Panc1 (cell line): Measurements from ENCODE around the gene PEAR1. TPM values are rescaled to one million over a fixed set of nuclear protein-coding genes. Genes with fewer than 3 reads are reported as not detected.

ENCODE experiments used
- ATAC-seq: fragments of 200-7000 bp; cut with Tn5 transposase; 2 replicates; pipeline ENCODE4 v1.9.1; 2020; ENCODE audit warnings: mild to moderate bottlenecking, moderate library complexity
- BruUV-seq: library from RNA; stranded (reverse); fragments of 400-500 nt; replicated peaks from 2 replicates; lab custom pipeline; 2021; lab: Mats Ljungman, UMichigan
- CTCF ChIA-PET: fragments of 300-600 bp; sonication (Branson Sonifier 250); formaldehyde crosslinking; loops from one replicate; lab custom pipeline; 2022; ENCODE audit warnings: antibody characterized with exemption; lab: Charles Lee
- POLR2A ChIA-PET: fragments of 300-600 bp; sonication (Branson Sonifier 250); formaldehyde crosslinking; loops from one replicate; lab custom pipeline; 2022; ENCODE audit warnings: antibody characterized with exemption; lab: Charles Lee
- DNase-seq: peaks from one replicate; pipeline ENCODE4 v3.0.0-alpha.2; 2010; ENCODE audit warnings: low read depth, low spot score
- H3K27ac ChIP-seq: 2 replicates; pipeline ENCODE4 v1.5.1; 2011; ENCODE audit warnings: mild to moderate bottlenecking, low read length, inconsistent platforms
- H3K27me3 ChIP-seq: fragments of 200-500 bp; sonication (Bioruptor generic); 2 replicates; pipeline ENCODE4 v1.6.0; 2014; ENCODE audit warnings: low read length, inconsistent platforms; ENCODE audit not compliant: control insufficient read depth, insufficient read depth
- H3K36me3 ChIP-seq: fragments of 200-500 bp; sonication (Bioruptor generic); 2 replicates; pipeline ENCODE4 v1.5.1; 2014; ENCODE audit warnings: inconsistent platforms, mild to moderate bottlenecking, low read length, moderate library complexity; ENCODE audit not compliant: control insufficient read depth, insufficient read depth
- H3K4me1 ChIP-seq: 2 replicates; pipeline ENCODE4 v1.5.1; 2011; ENCODE audit warnings: inconsistent platforms, mild to moderate bottlenecking, low read length, moderate library complexity; ENCODE audit not compliant: control insufficient read depth, insufficient read depth
- H3K4me3 ChIP-seq, 2 experiments: 2 replicates each; pipeline ENCODE4 v1.5.1; 2011 to 2012; ENCODE audit warnings: low read depth in 2 of 2, low read length in 2 of 2, mild to moderate bottlenecking in 2 of 2, inconsistent platforms in 1 of 2, moderate library complexity in 1 of 2
- H3K9me3 ChIP-seq: fragments of 200-500 bp; sonication (Bioruptor generic); 2 replicates; pipeline ENCODE4 v1.5.1; 2014; ENCODE audit warnings: low read depth, mild to moderate bottlenecking, inconsistent platforms, low read length, moderate library complexity; ENCODE audit not compliant: control insufficient read depth, insufficient read depth
- POLR2AphosphoS5 ChIP-seq: IDR thresholded peaks from 2 replicates; pipeline ENCODE4 v1.6.1; 2012; ENCODE audit warnings: mild to moderate bottlenecking, low read depth, low read length, moderate library complexity
- SIN3A ChIP-seq: IDR thresholded peaks from 2 replicates; pipeline ENCODE4 v1.6.1; 2012; ENCODE audit warnings: low read depth, mild to moderate bottlenecking, low read length, moderate library complexity, borderline replicate concordance; ENCODE audit not compliant: insufficient read depth
- TCF7L2 ChIP-seq: IDR thresholded peaks from 2 replicates; pipeline ENCODE4 v1.6.1; 2011; ENCODE audit warnings: mild to moderate bottlenecking, low read depth, low read length, inconsistent platforms
- in situ Hi-C: cut with HindIII; loops from 2 replicates; pipeline ENCODE4 v1.10.0; 2016; ENCODE audit warnings: low sequenced_read_pairs, low pct_unique_long_range_greater_than_20kb
- intact Hi-C: fragments of 100-400 bp; cut with micrococcal nuclease; formaldehyde crosslinking; loops from one replicate; pipeline ENCODE4 v1.10.0; 2022; ENCODE audit not compliant: unreplicated experiment
- microRNA-seq: library from miRNA; unstranded; fragments of <30 nt; microRNA quantifications from one replicate; pipeline ENCODE4 v1.1.0, GENCODE V29; 2020; ENCODE audit not compliant: unreplicated experiment
- total RNA-seq: library from RNA; stranded (reverse); gene quantifications from one replicate; pipeline ENCODE4 v1.2.1, GENCODE V29; 2021; ENCODE audit not compliant: unreplicated experiment
- TF ChIP-seq, protein P1 (sequence below): fragments of 450-650 bp; IDR thresholded peaks from 2 replicates; pipeline ENCODE4 v1.5.1; 2017; ENCODE audit warnings: mild to moderate bottlenecking
- TF ChIP-seq, protein P2 (sequence below), 2 experiments: IDR thresholded peaks; 2 replicates each; pipeline ENCODE4 v1.6.1; 2011 to 2012; ENCODE audit warnings: low read depth in 2 of 2, control low read depth in 1 of 2, low read length in 1 of 2, mild to moderate bottlenecking in 1 of 2, moderate library complexity in 1 of 2; ENCODE audit not compliant: insufficient read depth in 1 of 2

The PEAR1 gene
- total RNA-seq, 1 experiment from 2014 or later, result 16.1 TPM

DNA sequence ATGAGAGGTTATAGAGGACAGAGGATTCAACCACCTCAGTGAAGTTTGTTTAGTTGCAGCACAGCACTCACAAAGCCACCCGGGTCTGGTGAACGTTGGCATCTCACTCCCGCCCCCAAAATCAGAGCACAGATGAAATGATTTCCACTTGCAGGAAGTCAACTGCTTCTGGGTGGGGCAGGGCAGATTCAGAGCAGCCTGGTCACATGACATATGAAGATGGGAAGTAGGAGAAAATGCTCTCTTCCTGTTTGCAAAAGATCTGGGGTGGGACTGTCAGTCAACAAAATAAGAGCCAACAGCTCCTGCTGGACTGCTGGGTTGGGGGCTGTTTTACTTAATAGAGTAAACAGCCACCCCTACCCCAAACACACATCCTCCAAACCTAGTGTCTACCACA is 70.1 kb downstream of the PEAR1 start:
- BruUV-seq, result no TSS peak
- TF ChIP-seq, protein P1, sequence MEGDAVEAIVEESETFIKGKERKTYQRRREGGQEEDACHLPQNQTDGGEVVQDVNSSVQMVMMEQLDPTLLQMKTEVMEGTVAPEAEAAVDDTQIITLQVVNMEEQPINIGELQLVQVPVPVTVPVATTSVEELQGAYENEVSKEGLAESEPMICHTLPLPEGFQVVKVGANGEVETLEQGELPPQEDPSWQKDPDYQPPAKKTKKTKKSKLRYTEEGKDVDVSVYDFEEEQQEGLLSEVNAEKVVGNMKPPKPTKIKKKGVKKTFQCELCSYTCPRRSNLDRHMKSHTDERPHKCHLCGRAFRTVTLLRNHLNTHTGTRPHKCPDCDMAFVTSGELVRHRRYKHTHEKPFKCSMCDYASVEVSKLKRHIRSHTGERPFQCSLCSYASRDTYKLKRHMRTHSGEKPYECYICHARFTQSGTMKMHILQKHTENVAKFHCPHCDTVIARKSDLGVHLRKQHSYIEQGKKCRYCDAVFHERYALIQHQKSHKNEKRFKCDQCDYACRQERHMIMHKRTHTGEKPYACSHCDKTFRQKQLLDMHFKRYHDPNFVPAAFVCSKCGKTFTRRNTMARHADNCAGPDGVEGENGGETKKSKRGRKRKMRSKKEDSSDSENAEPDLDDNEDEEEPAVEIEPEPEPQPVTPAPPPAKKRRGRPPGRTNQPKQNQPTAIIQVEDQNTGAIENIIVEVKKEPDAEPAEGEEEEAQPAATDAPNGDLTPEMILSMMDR, result no peak
- TF ChIP-seq, protein P2, sequence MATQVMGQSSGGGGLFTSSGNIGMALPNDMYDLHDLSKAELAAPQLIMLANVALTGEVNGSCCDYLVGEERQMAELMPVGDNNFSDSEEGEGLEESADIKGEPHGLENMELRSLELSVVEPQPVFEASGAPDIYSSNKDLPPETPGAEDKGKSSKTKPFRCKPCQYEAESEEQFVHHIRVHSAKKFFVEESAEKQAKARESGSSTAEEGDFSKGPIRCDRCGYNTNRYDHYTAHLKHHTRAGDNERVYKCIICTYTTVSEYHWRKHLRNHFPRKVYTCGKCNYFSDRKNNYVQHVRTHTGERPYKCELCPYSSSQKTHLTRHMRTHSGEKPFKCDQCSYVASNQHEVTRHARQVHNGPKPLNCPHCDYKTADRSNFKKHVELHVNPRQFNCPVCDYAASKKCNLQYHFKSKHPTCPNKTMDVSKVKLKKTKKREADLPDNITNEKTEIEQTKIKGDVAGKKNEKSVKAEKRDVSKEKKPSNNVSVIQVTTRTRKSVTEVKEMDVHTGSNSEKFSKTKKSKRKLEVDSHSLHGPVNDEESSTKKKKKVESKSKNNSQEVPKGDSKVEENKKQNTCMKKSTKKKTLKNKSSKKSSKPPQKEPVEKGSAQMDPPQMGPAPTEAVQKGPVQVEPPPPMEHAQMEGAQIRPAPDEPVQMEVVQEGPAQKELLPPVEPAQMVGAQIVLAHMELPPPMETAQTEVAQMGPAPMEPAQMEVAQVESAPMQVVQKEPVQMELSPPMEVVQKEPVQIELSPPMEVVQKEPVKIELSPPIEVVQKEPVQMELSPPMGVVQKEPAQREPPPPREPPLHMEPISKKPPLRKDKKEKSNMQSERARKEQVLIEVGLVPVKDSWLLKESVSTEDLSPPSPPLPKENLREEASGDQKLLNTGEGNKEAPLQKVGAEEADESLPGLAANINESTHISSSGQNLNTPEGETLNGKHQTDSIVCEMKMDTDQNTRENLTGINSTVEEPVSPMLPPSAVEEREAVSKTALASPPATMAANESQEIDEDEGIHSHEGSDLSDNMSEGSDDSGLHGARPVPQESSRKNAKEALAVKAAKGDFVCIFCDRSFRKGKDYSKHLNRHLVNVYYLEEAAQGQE (IDR thresholded peaks at IDR 0.05; ENCODE audit: insufficient read depth in 1 of 2, low read depth in 2 of 2, low read length in 1 of 2), result no peak
- TF ChIP-seq TCF7L2 (no peak), POLR2AphosphoS5 (no peak), SIN3A (no peak)
- POLR2A ChIA-PET, result no interaction called here
- intact Hi-C loops, result no loop called here
- Histone ChIP-seq H3K27ac (no peak overlapping the region), H3K36me3 (peaks cover 20% of the 10 kb centered on the region), H3K27me3 (no peaks in the 10 kb centered on the region), H3K4me3 (no peak overlapping the region), H3K4me1 (no peaks in the 10 kb centered on the region), H3K9me3 (no peaks in the 10 kb centered on the region)
- DNase-seq, result no peak
- no peak for ATAC-seq
- CTCF ChIA-PET, result no interaction called here
- in situ Hi-C loops, result no loop called here

DNA sequence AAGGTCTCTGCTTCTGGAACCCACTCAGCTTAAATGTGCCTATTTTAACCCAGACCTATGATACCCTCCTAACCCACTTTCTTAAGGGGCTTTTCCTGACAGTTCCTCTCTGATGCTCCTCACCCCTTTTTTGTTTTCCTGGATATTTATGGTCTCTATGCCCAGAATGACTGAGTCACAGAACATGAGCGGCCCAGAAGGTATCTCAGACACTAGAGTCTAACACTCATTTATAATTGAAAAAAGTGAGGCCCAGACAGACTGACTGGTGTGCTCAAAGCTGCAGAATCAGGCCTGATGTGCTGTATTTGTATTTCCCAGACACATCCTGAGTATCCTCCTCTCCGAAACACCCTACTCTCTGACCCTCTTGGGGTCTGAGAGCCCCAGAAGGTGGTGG is 70.9 kb downstream of the PEAR1 start:
- Histone ChIP-seq H3K27ac (no peak overlapping the region), H3K4me3 (no peak overlapping the region), H3K9me3 (no peaks in the 10 kb centered on the region), H3K4me1 (no peaks in the 10 kb centered on the region), H3K36me3 (peaks cover 17% of the 10 kb centered on the region), H3K27me3 (no peaks in the 10 kb centered on the region)
- no peak for TF ChIP-seq POLR2AphosphoS5
- TF ChIP-seq, protein P2 (IDR thresholded peaks at IDR 0.05; ENCODE audit: insufficient read depth in 1 of 2, low read depth in 2 of 2, low read length in 1 of 2), result no peak
- no peak for TF ChIP-seq SIN3A
- TF ChIP-seq TCF7L2, result no peak
- TF ChIP-seq, protein P1, result no peak
- DNase-seq, result no peak
- no peak for ATAC-seq
- in situ Hi-C loops, result no loop called here
- ChIA-PET CTCF (no interaction called here), POLR2A (no interaction called here)
- BruUV-seq, result no TSS peak
- intact Hi-C loops, result no loop called here

Small RNA genes lying within 50 kb of the gene (microRNA-seq; reads per million reads assigned to microRNA genes)
- 1.3 reads per million for gene MIR765

Other genes starting within 250 kb of the PEAR1 start
- gene NES, start 216.3 kb upstream of the PEAR1 start, total RNA-seq, result 56.3 TPM
- gene CRABP2, start 188.1 kb upstream of the PEAR1 start, total RNA-seq, result 1,115 TPM
- gene METTL25B, start 165.2 kb upstream of the PEAR1 start, total RNA-seq, result 32.8 TPM
- gene ISG20L2, start 165.0 kb upstream of the PEAR1 start, total RNA-seq, result 40.6 TPM
- gene MRPL24, start 152.6 kb upstream of the PEAR1 start, total RNA-seq, result 80.4 TPM
- 325 TPM for gene HDGF, start 142.0 kb upstream of the PEAR1 start, total RNA-seq
- gene PRCC, start 126.2 kb upstream of the PEAR1 start, total RNA-seq, result 78.5 TPM
- gene SH2D2A, start 76.9 kb upstream of the PEAR1 start, total RNA-seq, result 0.69 TPM
- gene INSRR, start 34.6 kb upstream of the PEAR1 start, total RNA-seq, result not detected
- gene NTRK1, start 32.9 kb upstream of the PEAR1 start, total RNA-seq, result 0.21 TPM
- 0.77 TPM for gene LRRC71, start 26.9 kb downstream of the PEAR1 start, total RNA-seq
- gene ARHGEF11, start 152.0 kb downstream of the PEAR1 start, total RNA-seq, result 55.5 TPM
- gene ETV3L, start 206.1 kb downstream of the PEAR1 start, total RNA-seq, result not detected
- gene ETV3, start 244.7 kb downstream of the PEAR1 start, total RNA-seq, result 22.2 TPM